Glomerular visceral epithelial cell (primary cell): ENCODE measurements around the gene ESPL1.

ENCODE experiments used
- DNase-seq: peaks from one replicate; pipeline ENCODE4 v3.0.0-alpha.2; 2016; ENCODE audit errors: extremely low spot score

ESPL1 gene

GRCh38 chr12:53336181-53336681 lies 68.1 kb downstream of the ESPL1 start, which contains the start of gene SP7:
Gene SP7 (minus strand): TSS chr12:53336354. CDS start chr12:53335646, 708 bp downstream.
- DNase-seq, result no peak

DNA sequence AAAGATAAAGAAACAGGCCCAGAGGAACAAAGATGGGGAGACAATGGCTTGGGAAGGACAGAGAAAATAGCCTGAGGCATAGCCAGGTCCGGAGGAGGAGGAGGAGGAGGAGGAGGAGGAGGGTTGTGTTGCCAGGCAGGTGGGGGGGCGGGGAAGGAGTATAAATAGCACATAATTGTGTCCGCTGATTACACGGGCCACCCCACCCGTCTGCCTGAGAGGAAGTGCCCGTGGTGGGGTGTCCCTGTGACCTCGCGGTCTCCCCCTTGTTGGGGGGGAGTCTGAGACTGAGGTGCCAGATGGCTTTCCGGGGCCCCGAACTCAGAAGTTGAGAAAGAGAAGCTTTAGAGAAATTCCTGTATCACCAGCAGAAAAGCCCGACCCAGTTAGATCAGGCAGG lies 69.9 kb downstream of the ESPL1 start:
- DNase-seq, result no peak

- DNase-seq, result no peak
Measured at GRCh38 chr12:53338916-53339315, 70.8 kb downstream of the ESPL1 start.

GRCh38 chr12:53340398-53340797 lies 72.3 kb downstream of the ESPL1 start:
- no peak for DNase-seq
